MM.1S (cell line): ENCODE measurements around the gene SMYD1.
"Not testable (repeated sequence)": the region's sequence is repeated elsewhere in the genome, so short reads cannot be mapped to it uniquely, and the experiment has no call there.

ENCODE experiments used
- DNase-seq: peaks from one replicate; pipeline ENCODE4 v3.0.0-alpha.2; 2015
- H2AFZ ChIP-seq: fragments of 300-600 bp; sonication (generic); 2 replicates; pipeline ENCODE4 v1.6.0; 2016; ENCODE audit warnings: antibody characterized with exemption, low read length
- H3F3A ChIP-seq: fragments of 300-600 bp; sonication (generic); 2 replicates; pipeline ENCODE4 v1.6.1; 2016; ENCODE audit warnings: mild to moderate bottlenecking, antibody characterized with exemption, low read length, moderate library complexity, mixed read lengths; ENCODE audit not compliant: insufficient read depth
- H3K27ac ChIP-seq: fragments of 300-600 bp; sonication (generic); 2 replicates; pipeline ENCODE4 v1.5.1; 2016; ENCODE audit warnings: mild to moderate bottlenecking, low read length
- H3K27me3 ChIP-seq: fragments of 300-600 bp; sonication (generic); replicated peaks from 2 replicates; pipeline ENCODE4 v1.6.0; 2016; ENCODE audit warnings: low read length; ENCODE audit not compliant: insufficient read depth
- H3K36me3 ChIP-seq: fragments of 300-600 bp; sonication (generic); replicated peaks from 2 replicates; pipeline ENCODE4 v1.6.1; 2016; ENCODE audit warnings: mild to moderate bottlenecking, low read length, mixed read lengths; ENCODE audit not compliant: insufficient read depth
- H3K4me1 ChIP-seq: fragments of 300-600 bp; sonication (generic); 2 replicates; pipeline ENCODE4 v1.6.1; 2016; ENCODE audit warnings: low read length, mixed read lengths
- H3K4me2 ChIP-seq: fragments of 300-600 bp; sonication (generic); 2 replicates; pipeline ENCODE4 v1.6.0; 2016; ENCODE audit warnings: low read depth, low read length
- H3K4me3 ChIP-seq: fragments of 300-600 bp; sonication (generic); 2 replicates; pipeline ENCODE4 v1.5.1; 2016; ENCODE audit warnings: low read length, mixed read lengths
- H3K79me2 ChIP-seq: fragments of 300-600 bp; sonication (generic); 2 replicates; pipeline ENCODE4 v1.6.1; 2016; ENCODE audit warnings: mixed run types, low read length, mixed read lengths
- H3K9ac ChIP-seq: fragments of 300-600 bp; sonication (generic); 2 replicates; pipeline ENCODE4 v1.6.1; 2016; ENCODE audit warnings: low read length, mixed read lengths
- H3K9me2 ChIP-seq: fragments of 300-600 bp; sonication (generic); replicated peaks from 2 replicates; pipeline ENCODE4 v1.6.1; 2016; ENCODE audit warnings: mild to moderate bottlenecking, low read length, mixed read lengths; ENCODE audit not compliant: insufficient read depth
- H3K9me3 ChIP-seq: fragments of 300-600 bp; sonication (generic); replicated peaks from 2 replicates; pipeline ENCODE4 v1.6.1; 2016; ENCODE audit warnings: mild to moderate bottlenecking, low read length, mixed read lengths; ENCODE audit not compliant: insufficient read depth
- H4K20me1 ChIP-seq: fragments of 300-600 bp; sonication (generic); 2 replicates; pipeline ENCODE4 v1.6.1; 2016; ENCODE audit warnings: mild to moderate bottlenecking, low read length, moderate library complexity, mixed read lengths; ENCODE audit not compliant: insufficient read depth
- CTCF ChIP-seq: fragments of 300-600 bp; sonication (generic); IDR thresholded peaks from 2 replicates; pipeline ENCODE4 v1.5.1; 2016; ENCODE audit warnings: antibody characterized with exemption, low read length, mixed read lengths
- EZH2 ChIP-seq: fragments of 300-600 bp; sonication (generic); optimal IDR thresholded peaks from 2 replicates; pipeline ENCODE3; 2017; ENCODE audit warnings: low read depth, mild to moderate bottlenecking, antibody characterized with exemption, low read length, mixed read lengths
- EZH2phosphoT487 ChIP-seq: fragments of 300-600 bp; sonication (generic); IDR thresholded peaks from 2 replicates; pipeline ENCODE4 v1.6.1; 2018; ENCODE audit warnings: antibody characterized with exemption, low read length

Gene SMYD1

GRCh38 chr2:88067598-88067997 is at the start of gene SMYD1:
Gene SMYD1 (plus strand): TSS chr2:88067825. CDS start chr2:88067865, 40 bp downstream.
- no peak for DNase-seq
- no peaks in the 10 kb centered on the region for H4K20me1 ChIP-seq
- no peak within 1 kb of the TSS for H3K4me2 ChIP-seq
- no peak within 1 kb of the TSS for H3K9ac ChIP-seq
- H3K9me2 ChIP-seq, result no peaks in the 10 kb centered on the region
- no peaks in the 10 kb centered on the region for H3K36me3 ChIP-seq
- H3K4me3 ChIP-seq, result no peak within 1 kb of the TSS
- H3K4me1 ChIP-seq, result no peaks in the 10 kb centered on the region
- H3K79me2 ChIP-seq, result no peaks in the 10 kb centered on the region
- H2AFZ ChIP-seq, result no peak within 1 kb of the TSS
- TF ChIP-seq EZH2, result no peak
- TF ChIP-seq CTCF, result no peak
- no peak for TF ChIP-seq EZH2phosphoT487
- H3K27me3 ChIP-seq, result no peaks in the 10 kb centered on the region
- H3K27ac ChIP-seq, result no peak within 1 kb of the TSS
- no peaks in the 10 kb centered on the region for H3F3A ChIP-seq
- H3K9me3 ChIP-seq, result no peaks in the 10 kb centered on the region

GRCh38 chr2:88018077-88018805 is 49.4 kb upstream of the SMYD1 start:
- H3K27ac ChIP-seq, H3K9ac ChIP-seq, H3K9me3 ChIP-seq, H3K4me2 ChIP-seq, H3F3A ChIP-seq, H2AFZ ChIP-seq, H3K27me3 ChIP-seq, H3K9me2 ChIP-seq, H3K4me1 ChIP-seq, H3K36me3 ChIP-seq, H3K4me3 ChIP-seq, H3K79me2 ChIP-seq, DNase-seq, H4K20me1 ChIP-seq: not testable (repeated sequence)

GRCh38 chr2:88018909-88019308 is 48.7 kb upstream of the SMYD1 start:
- Histone ChIP-seq H3K27me3 (no peaks in the 10 kb centered on the region), H3K36me3 (no peaks in the 10 kb centered on the region), H3K4me2 (no peak overlapping the region), H3K27ac (no peak overlapping the region), H3K4me1 (no peaks in the 10 kb centered on the region), H3K4me3 (no peak overlapping the region), H3K9ac (no peak overlapping the region), H3K79me2 (no peaks in the 10 kb centered on the region), H2AFZ (no peak overlapping the region), H3F3A (peaks cover 3% of the 10 kb centered on the region; the same call in 1 of the 2 replicates), H4K20me1 (no peaks in the 10 kb centered on the region), H3K9me3 (no peaks in the 10 kb centered on the region), H3K9me2 (no peaks in the 10 kb centered on the region)
- TF ChIP-seq CTCF (no peak), EZH2 (no peak), EZH2phosphoT487 (no peak)
- DNase-seq, result no peak

- H3K9ac ChIP-seq, result no peak overlapping the region
- no peak for TF ChIP-seq CTCF
- no peak for TF ChIP-seq EZH2
- TF ChIP-seq EZH2phosphoT487, result no peak
- no peak overlapping the region for H3K4me3 ChIP-seq
- peaks cover 3% of the 10 kb centered on the region; the same call in 1 of the 2 replicates for H3F3A ChIP-seq
- H3K27ac ChIP-seq, result no peak overlapping the region
- no peak for DNase-seq
- no peaks in the 10 kb centered on the region for H3K27me3 ChIP-seq
- H3K79me2 ChIP-seq, result no peaks in the 10 kb centered on the region
- no peaks in the 10 kb centered on the region for H4K20me1 ChIP-seq
- no peaks in the 10 kb centered on the region for H3K4me1 ChIP-seq
- no peaks in the 10 kb centered on the region for H3K9me2 ChIP-seq
- H3K36me3 ChIP-seq, result no peaks in the 10 kb centered on the region
- no peaks in the 10 kb centered on the region for H3K9me3 ChIP-seq
- H3K4me2 ChIP-seq, result no peak overlapping the region
- no peak overlapping the region for H2AFZ ChIP-seq
These were observed 47.6 kb upstream of the SMYD1 start for GRCh38 chr2:88019985-88020384.
